PFSK-1 (cell line): ENCODE results near the gene L3MBTL4.

Source experiments
- POLR2AphosphoS5 ChIP-seq: IDR thresholded peaks from 2 replicates; pipeline ENCODE4 v1.6.1; 2012; ENCODE audit warnings: low read depth, mild to moderate bottlenecking, control low read depth, low read length, moderate library complexity
- TF ChIP-seq, protein P1 (sequence below), 2 experiments: IDR thresholded peaks; 2 replicates each; pipeline versions ENCODE4 v1.6.1 to v1.8.0; 2011 to 2012; ENCODE audit warnings: low read depth in 2 of 2, low read length in 2 of 2, control low read depth in 1 of 2, inconsistent platforms in 1 of 2, mild to moderate bottlenecking in 1 of 2, moderate library complexity in 1 of 2; ENCODE audit not compliant: insufficient read depth in 1 of 2

DNA sequence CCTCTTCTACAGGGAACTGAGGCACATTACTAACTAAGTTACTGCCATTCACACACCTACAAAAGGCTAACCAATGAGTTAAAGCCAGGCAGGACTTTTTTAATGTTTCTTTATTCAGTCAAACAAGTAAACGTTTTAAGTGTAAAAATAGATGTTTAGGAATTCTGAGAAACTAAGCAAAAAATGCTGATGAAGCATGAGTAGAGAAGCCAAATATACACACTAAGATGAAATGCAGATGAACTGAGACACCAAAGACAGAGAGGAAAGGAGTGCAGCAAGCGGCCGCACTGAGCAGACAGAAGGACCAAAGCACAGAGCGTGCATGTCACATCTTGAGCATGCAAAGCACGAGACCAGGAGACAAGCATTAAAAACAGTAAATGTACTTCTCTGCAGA is 17.9 kb downstream of the L3MBTL4 start:
- no peak for TF ChIP-seq POLR2AphosphoS5
- TF ChIP-seq, protein P1, sequence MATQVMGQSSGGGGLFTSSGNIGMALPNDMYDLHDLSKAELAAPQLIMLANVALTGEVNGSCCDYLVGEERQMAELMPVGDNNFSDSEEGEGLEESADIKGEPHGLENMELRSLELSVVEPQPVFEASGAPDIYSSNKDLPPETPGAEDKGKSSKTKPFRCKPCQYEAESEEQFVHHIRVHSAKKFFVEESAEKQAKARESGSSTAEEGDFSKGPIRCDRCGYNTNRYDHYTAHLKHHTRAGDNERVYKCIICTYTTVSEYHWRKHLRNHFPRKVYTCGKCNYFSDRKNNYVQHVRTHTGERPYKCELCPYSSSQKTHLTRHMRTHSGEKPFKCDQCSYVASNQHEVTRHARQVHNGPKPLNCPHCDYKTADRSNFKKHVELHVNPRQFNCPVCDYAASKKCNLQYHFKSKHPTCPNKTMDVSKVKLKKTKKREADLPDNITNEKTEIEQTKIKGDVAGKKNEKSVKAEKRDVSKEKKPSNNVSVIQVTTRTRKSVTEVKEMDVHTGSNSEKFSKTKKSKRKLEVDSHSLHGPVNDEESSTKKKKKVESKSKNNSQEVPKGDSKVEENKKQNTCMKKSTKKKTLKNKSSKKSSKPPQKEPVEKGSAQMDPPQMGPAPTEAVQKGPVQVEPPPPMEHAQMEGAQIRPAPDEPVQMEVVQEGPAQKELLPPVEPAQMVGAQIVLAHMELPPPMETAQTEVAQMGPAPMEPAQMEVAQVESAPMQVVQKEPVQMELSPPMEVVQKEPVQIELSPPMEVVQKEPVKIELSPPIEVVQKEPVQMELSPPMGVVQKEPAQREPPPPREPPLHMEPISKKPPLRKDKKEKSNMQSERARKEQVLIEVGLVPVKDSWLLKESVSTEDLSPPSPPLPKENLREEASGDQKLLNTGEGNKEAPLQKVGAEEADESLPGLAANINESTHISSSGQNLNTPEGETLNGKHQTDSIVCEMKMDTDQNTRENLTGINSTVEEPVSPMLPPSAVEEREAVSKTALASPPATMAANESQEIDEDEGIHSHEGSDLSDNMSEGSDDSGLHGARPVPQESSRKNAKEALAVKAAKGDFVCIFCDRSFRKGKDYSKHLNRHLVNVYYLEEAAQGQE (IDR thresholded peaks at IDR 0.05; ENCODE audit: insufficient read depth in 1 of 2, low read depth in 2 of 2, low read length in 2 of 2), result no peak
